Measurements from ENCODE around the gene C19orf25. TPM values are rescaled to one million over a fixed set of nuclear protein-coding genes. Genes with fewer than 3 reads are reported as not detected.

The C19orf25 gene
- total and polyA plus RNA-seq, 2 donors (not counting 1 experiment from before 2014, with no cell fraction given), result 34.2 to 68.3 TPM

DNA sequence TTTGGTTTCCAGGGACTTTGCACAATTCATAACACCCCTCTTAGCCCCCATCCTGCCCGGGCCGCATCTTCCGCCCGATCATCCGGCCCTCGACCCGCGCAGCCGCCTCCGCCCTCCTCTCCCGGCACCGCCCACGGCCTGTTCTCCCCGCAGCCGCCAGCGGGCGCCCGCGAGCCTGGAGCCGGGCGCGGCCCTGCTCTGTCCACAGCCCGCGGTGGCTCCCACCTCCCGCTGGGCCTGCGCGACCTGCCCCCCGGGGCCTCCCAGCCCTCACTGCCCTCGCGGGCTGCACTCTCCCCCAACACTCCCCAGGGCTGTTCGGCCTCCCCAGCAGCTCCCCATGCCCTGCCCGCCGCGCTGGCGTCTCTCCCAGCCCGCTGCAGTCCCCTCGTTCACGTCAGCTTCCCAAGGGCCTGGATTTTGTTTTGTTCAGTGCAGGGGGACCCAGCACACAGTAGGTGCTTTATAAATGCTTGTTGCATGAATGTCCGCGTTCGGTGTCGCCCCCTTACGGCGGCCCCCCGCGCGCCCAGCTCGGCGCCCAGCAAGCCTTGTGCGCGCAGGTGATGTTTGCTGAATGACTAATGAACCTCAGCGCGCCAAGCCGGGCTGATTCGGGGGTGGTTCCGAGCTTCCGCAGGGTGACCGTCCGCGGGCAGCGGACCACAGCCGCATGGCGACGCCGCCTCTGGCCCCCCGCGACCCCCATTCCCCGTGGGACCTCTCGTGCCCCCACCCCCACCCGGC is 33.7 kb downstream of the C19orf25 start:
- Histone ChIP-seq H3K4me3 (ENCODE audit: control extremely low read depth in 1 of 5, extremely low read depth in 1 of 5, insufficient read depth in 1 of 5, low read depth in 2 of 5, low read length in 4 of 5) (peak overlapping the region in 4 of 5 experiments; percentile 36 to 69 (median 52)), H3K9me3 (ENCODE audit: control extremely low read depth in 1 of 3, control insufficient read depth in 2 of 3, insufficient read depth in 1 of 3, low read length in 2 of 3) (peaks cover 0 to 21% (median 0%) of the 10 kb centered on the region in 3 donors), H2AFZ (ENCODE audit: insufficient read depth, low read depth, low read length, poor library complexity, severe bottlenecking) (peak overlapping the region; percentile 69), H3K4me2 (replicated peaks; ENCODE audit: low read depth, low read length, poor library complexity, severe bottlenecking) (peak overlapping the region; percentile 86), H4K20me1 (ENCODE audit: control insufficient read depth, insufficient read depth, low read length, poor library complexity, severe bottlenecking) (peaks cover 57% of the 10 kb centered on the region), H3K9ac (ENCODE audit: low read length) (peak overlapping the region; percentile 61), H3K27ac (ENCODE audit: low read length in 2 of 2) (no peak overlapping the region), H3K4me1 (ENCODE audit: control insufficient read depth in 2 of 2, insufficient read depth in 2 of 2, low read length in 2 of 2) (peaks cover 19 to 29% of the 10 kb centered on the region in 2 donors), H3K79me2 (ENCODE audit: control insufficient read depth, insufficient read depth, low read length) (peaks cover 6% of the 10 kb centered on the region), H3K27me3 (replicated peaks in 1 of 4; ENCODE audit: control extremely low read depth in 1 of 4, control insufficient read depth in 3 of 4, insufficient read depth in 4 of 4, low read length in 3 of 4) (peaks cover 0 to 42% (median 23%) of the 10 kb centered on the region in 4 experiments), H3K36me3 (replicated peaks in 1 of 2; ENCODE audit: control extremely low read depth in 1 of 2, control insufficient read depth in 1 of 2, extremely low read depth in 1 of 2, insufficient read depth in 2 of 2, low read length in 1 of 2) (peaks cover 0 to 14% of the 10 kb centered on the region in 2 experiments)
- ChIA-PET POLR2A (interaction anchor here (0.6 to 1.7 kb wide), 4 partner anchors 23 to 257 kb away, joined by 3 to 4 read pairs (median 4); no protein-coding TSS in a partner anchor), CTCF (interaction anchor here (0.8 to 2.5 kb wide), 5 partner anchors 10 to 353 kb away, joined by 3 to 11 read pairs (median 4); no protein-coding TSS in a partner anchor)
- ATAC-seq (ENCODE audit: low read depth), result peak; percentile 94
- TF ChIP-seq EZH2 (IDR thresholded peaks at IDR 0.05; ENCODE audit: borderline replicate concordance, insufficient read depth, low read depth, low read length, poor library complexity, severe bottlenecking), result no peak
- TF ChIP-seq, protein P1, sequence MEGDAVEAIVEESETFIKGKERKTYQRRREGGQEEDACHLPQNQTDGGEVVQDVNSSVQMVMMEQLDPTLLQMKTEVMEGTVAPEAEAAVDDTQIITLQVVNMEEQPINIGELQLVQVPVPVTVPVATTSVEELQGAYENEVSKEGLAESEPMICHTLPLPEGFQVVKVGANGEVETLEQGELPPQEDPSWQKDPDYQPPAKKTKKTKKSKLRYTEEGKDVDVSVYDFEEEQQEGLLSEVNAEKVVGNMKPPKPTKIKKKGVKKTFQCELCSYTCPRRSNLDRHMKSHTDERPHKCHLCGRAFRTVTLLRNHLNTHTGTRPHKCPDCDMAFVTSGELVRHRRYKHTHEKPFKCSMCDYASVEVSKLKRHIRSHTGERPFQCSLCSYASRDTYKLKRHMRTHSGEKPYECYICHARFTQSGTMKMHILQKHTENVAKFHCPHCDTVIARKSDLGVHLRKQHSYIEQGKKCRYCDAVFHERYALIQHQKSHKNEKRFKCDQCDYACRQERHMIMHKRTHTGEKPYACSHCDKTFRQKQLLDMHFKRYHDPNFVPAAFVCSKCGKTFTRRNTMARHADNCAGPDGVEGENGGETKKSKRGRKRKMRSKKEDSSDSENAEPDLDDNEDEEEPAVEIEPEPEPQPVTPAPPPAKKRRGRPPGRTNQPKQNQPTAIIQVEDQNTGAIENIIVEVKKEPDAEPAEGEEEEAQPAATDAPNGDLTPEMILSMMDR (IDR thresholded peaks at IDR 0.05), result peak; percentile 98
- Mint-ChIP-seq H3K27ac (peak overlapping the region; percentile 20), H3K27me3 (peaks cover 24% of the 10 kb centered on the region), H3K4me1 (peaks cover 26% of the 10 kb centered on the region), H3K4me3 (peak overlapping the region; percentile 84), H3K9me3 (ENCODE audit: insufficient read depth) (no peaks in the 10 kb centered on the region)
- DNase-seq, result peak; percentile 86
- intact Hi-C loops (cut with micrococcal nuclease), result loop anchor here (2.0 kb wide), 1 partner anchor 33 kb away; the partner anchor contains the start of gene C19orf25
- 3% methylated on average over 60 of the region's 70 CpGs for WGBS (ENCODE audit: insufficient coverage)

Measured in B cell (primary cell).